SK-N-SH treated with all-trans-retinoic acid at 6 μM for 48 hours (cell line): Measurements from ENCODE around the gene SYNDIG1L.

Experiments used
- ATAC-seq: fragments of 200-7000 bp; cut with Tn5 transposase; 3 replicates; pipeline ENCODE4 v1.9.1; 2020; ENCODE audit warnings: mild to moderate bottlenecking, moderate library complexity
- ARNTL ChIP-seq: fragments of 450-650 bp; formaldehyde crosslinking; IDR thresholded peaks from 2 replicates; pipeline ENCODE4 v1.5.0; 2020; ENCODE audit warnings: low read depth, mild to moderate bottlenecking, moderate library complexity, borderline replicate concordance
- BACH2 ChIP-seq: fragments of 250-450 bp; sonication (Bioruptor Pico); IDR thresholded peaks from 2 replicates; pipeline ENCODE4 v1.9.0; 2021; ENCODE audit warnings: mild to moderate bottlenecking, borderline replicate concordance
- CSDC2 ChIP-seq: fragments of 250-450 bp; sonication (Bioruptor Pico); IDR thresholded peaks from 2 replicates; pipeline ENCODE4 v1.5.0; 2020; ENCODE audit warnings: mild to moderate bottlenecking, moderate library complexity
- ESRRG ChIP-seq: fragments of 250-450 bp; sonication (Bioruptor Pico); IDR thresholded peaks from 2 replicates; pipeline ENCODE4 v1.6.1; 2021; ENCODE audit warnings: mild to moderate bottlenecking
- GLIS3 ChIP-seq: fragments of 250-450 bp; sonication (Bioruptor Pico); IDR thresholded peaks from 2 replicates; pipeline ENCODE4 v1.5.0; 2020; ENCODE audit warnings: mild to moderate bottlenecking, moderate library complexity
- ISL1 ChIP-seq: fragments of 250-450 bp; sonication (Bioruptor Pico); IDR thresholded peaks from 2 replicates; pipeline ENCODE4 v2.1.2; 2022; ENCODE audit warnings: mild to moderate bottlenecking, moderate library complexity
- OSR1 ChIP-seq: fragments of 250-450 bp; sonication (Bioruptor Pico); IDR thresholded peaks from 2 replicates; pipeline ENCODE4 v1.8.0; 2022; ENCODE audit warnings: moderate library complexity, mild to moderate bottlenecking, inconsistent platforms
- RARB ChIP-seq: fragments of 250-450 bp; sonication (Bioruptor Pico); IDR thresholded peaks from 2 replicates; pipeline ENCODE4 v1.8.0; 2021; ENCODE audit warnings: mild to moderate bottlenecking, moderate library complexity
- SNAI2 ChIP-seq: fragments of 250-450 bp; sonication (Bioruptor Pico); IDR thresholded peaks from 2 replicates; pipeline ENCODE4 v1.5.0; 2020; ENCODE audit warnings: mild to moderate bottlenecking, moderate library complexity
- TCF4 ChIP-seq: fragments of 250-450 bp; sonication (Bioruptor Pico); IDR thresholded peaks from 2 replicates; pipeline ENCODE4 v1.8.0; 2021; ENCODE audit warnings: mild to moderate bottlenecking, moderate library complexity, borderline replicate concordance
- TOX ChIP-seq: fragments of 250-450 bp; sonication (Bioruptor Pico); IDR thresholded peaks from 2 replicates; pipeline ENCODE4 v1.8.0; 2021; ENCODE audit warnings: mild to moderate bottlenecking, moderate library complexity, borderline replicate concordance
- ZC3H10 ChIP-seq: fragments of 250-450 bp; sonication (Bioruptor Pico); IDR thresholded peaks from 2 replicates; pipeline ENCODE4 v1.5.1; 2021; ENCODE audit warnings: mild to moderate bottlenecking, moderate library complexity
- ZFP30 ChIP-seq: fragments of 450-650 bp; formaldehyde crosslinking; IDR thresholded peaks from 2 replicates; pipeline ENCODE4 v1.5.0; 2022; ENCODE audit warnings: mild to moderate bottlenecking, moderate library complexity
- ZNF565 ChIP-seq: fragments of 450-650 bp; formaldehyde crosslinking; conservative IDR thresholded peaks from 2 replicates; pipeline ENCODE4 v1.5.0; 2020; ENCODE audit warnings: low read depth, mild to moderate bottlenecking, moderate library complexity
- ZNF70 ChIP-seq: fragments of 450-650 bp; formaldehyde crosslinking; IDR thresholded peaks from 2 replicates; pipeline ENCODE4 v1.5.0; 2020; ENCODE audit warnings: mild to moderate bottlenecking, moderate library complexity
- ZNF8 ChIP-seq: fragments of 450-650 bp; formaldehyde crosslinking; IDR thresholded peaks from 2 replicates; pipeline ENCODE4 v1.5.0; 2020; ENCODE audit warnings: mild to moderate bottlenecking, moderate library complexity
- TF ChIP-seq, protein P1 (sequence below): fragments of 250-450 bp; sonication (Bioruptor Pico); IDR thresholded peaks from 2 replicates; pipeline ENCODE4 v1.5.1; 2020; ENCODE audit warnings: low read depth, mild to moderate bottlenecking, moderate library complexity
- TF ChIP-seq, protein P2 (sequence below): fragments of 250-450 bp; sonication (Bioruptor Pico); IDR thresholded peaks from 2 replicates; pipeline ENCODE4 v1.5.1; 2021; ENCODE audit warnings: mild to moderate bottlenecking, moderate library complexity
- TF ChIP-seq, protein P3 (sequence below): fragments of 250-450 bp; sonication (Bioruptor Pico); IDR thresholded peaks from 2 replicates; pipeline ENCODE4 v1.5.0; 2020; ENCODE audit warnings: mild to moderate bottlenecking, moderate library complexity
- TF ChIP-seq, protein P4 (sequence below): fragments of 250-450 bp; sonication (Bioruptor Pico); IDR thresholded peaks from 2 replicates; pipeline ENCODE4 v1.8.0; 2021; ENCODE audit warnings: low read depth, mild to moderate bottlenecking, moderate library complexity, borderline replicate concordance
- TF ChIP-seq, protein P5 (sequence below): fragments of 250-450 bp; sonication (Bioruptor Pico); IDR thresholded peaks from 2 replicates; pipeline ENCODE4 v1.8.0; 2020; ENCODE audit warnings: mild to moderate bottlenecking, moderate library complexity, borderline replicate concordance

SYNDIG1L gene

DNA sequence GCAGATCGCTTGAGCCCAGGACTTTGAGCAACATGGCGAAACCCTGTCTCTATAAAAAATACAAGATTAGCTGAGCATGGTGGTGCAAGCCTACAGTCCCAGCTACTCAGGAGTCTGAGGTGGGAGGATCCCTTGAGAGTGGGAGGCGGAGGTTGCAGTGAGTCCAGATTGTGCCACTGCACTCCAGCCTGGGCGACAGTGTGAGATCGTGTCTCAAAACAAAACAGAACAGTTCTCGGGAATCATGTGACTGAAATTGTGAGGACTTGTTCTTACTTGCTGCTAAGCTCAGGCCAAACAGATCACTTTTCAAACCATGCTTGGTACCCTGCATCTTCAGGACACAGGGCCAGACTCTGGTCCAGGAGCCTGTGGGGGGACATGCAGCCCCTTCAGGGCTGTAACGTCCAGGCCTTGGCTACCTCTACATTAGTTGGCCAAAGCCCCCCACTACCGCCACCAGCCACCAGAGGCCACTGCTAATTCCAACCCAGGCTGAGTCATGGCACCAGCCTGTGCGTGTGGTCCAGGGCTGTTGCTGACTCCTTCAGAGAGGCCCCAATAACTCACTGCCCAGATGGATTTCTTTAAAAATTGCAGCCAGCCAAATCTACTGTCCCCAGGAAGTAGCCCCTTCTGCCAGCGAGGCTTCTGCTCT lies 33.4 kb upstream of the SYNDIG1L start:
- TF ChIP-seq OSR1 (CRISPR knock-in tag) (no peak), BACH2 (no peak), ZC3H10 (CRISPR knock-in tag) (no peak), ESRRG (CRISPR knock-in tag) (no peak), ZFP30 (CRISPR knock-in tag) (no peak), ZNF70 (CRISPR knock-in tag) (no peak), GLIS3 (CRISPR knock-in tag) (no peak), RARB (CRISPR knock-in tag) (no peak), CSDC2 (CRISPR knock-in tag) (no peak)
- TF ChIP-seq, protein P1, sequence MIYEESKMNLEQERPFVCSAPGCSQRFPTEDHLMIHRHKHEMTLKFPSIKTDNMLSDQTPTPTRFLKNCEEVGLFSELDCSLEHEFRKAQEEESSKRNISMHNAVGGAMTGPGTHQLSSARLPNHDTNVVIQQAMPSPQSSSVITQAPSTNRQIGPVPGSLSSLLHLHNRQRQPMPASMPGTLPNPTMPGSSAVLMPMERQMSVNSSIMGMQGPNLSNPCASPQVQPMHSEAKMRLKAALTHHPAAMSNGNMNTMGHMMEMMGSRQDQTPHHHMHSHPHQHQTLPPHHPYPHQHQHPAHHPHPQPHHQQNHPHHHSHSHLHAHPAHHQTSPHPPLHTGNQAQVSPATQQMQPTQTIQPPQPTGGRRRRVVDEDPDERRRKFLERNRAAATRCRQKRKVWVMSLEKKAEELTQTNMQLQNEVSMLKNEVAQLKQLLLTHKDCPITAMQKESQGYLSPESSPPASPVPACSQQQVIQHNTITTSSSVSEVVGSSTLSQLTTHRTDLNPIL (CRISPR knock-in tag), result no peak
- TF ChIP-seq, protein P2, sequence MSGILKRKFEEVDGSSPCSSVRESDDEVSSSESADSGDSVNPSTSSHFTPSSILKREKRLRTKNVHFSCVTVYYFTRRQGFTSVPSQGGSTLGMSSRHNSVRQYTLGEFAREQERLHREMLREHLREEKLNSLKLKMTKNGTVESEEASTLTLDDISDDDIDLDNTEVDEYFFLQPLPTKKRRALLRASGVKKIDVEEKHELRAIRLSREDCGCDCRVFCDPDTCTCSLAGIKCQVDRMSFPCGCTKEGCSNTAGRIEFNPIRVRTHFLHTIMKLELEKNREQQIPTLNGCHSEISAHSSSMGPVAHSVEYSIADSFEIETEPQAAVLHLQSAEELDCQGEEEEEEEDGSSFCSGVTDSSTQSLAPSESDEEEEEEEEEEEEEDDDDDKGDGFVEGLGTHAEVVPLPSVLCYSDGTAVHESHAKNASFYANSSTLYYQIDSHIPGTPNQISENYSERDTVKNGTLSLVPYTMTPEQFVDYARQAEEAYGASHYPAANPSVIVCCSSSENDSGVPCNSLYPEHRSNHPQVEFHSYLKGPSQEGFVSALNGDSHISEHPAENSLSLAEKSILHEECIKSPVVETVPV (CRISPR knock-in tag), result no peak
- peak; percentile 99 for ATAC-seq

DNA sequence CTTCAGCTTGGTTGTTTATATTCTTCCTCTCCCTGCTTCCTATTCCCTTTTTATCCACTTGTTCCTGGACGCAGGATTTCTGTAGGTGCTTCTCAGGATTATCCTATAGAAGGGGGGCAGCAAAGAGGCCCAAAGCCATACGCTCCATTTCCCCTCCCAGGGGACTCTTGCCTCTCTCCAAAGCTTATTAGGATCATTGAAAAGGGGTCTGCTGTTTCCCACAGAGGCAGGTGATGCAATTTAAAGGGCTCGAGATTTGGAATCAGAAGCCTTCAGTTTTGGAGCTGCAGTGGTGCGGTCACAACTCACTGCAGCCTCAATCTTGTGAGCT lies 31.5 kb upstream of the SYNDIG1L start:
- no peak for TF ChIP-seq ARNTL (CRISPR knock-in tag)
- no peak for TF ChIP-seq ISL1 (CRISPR knock-in tag)
- no peak for TF ChIP-seq ZNF565 (CRISPR knock-in tag)
- no peak for TF ChIP-seq RARB (CRISPR knock-in tag)
- TF ChIP-seq CSDC2 (CRISPR knock-in tag), result no peak
- TF ChIP-seq GLIS3 (CRISPR knock-in tag), result no peak
- no peak for TF ChIP-seq OSR1 (CRISPR knock-in tag)
- TF ChIP-seq, protein P3, sequence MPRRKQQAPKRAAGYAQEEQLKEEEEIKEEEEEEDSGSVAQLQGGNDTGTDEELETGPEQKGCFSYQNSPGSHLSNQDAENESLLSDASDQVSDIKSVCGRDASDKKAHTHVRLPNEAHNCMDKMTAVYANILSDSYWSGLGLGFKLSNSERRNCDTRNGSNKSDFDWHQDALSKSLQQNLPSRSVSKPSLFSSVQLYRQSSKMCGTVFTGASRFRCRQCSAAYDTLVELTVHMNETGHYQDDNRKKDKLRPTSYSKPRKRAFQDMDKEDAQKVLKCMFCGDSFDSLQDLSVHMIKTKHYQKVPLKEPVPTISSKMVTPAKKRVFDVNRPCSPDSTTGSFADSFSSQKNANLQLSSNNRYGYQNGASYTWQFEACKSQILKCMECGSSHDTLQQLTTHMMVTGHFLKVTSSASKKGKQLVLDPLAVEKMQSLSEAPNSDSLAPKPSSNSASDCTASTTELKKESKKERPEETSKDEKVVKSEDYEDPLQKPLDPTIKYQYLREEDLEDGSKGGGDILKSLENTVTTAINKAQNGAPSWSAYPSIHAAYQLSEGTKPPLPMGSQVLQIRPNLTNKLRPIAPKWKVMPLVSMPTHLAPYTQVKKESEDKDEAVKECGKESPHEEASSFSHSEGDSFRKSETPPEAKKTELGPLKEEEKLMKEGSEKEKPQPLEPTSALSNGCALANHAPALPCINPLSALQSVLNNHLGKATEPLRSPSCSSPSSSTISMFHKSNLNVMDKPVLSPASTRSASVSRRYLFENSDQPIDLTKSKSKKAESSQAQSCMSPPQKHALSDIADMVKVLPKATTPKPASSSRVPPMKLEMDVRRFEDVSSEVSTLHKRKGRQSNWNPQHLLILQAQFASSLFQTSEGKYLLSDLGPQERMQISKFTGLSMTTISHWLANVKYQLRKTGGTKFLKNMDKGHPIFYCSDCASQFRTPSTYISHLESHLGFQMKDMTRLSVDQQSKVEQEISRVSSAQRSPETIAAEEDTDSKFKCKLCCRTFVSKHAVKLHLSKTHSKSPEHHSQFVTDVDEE (CRISPR knock-in tag), result no peak
- TF ChIP-seq TOX, result no peak
- no peak for TF ChIP-seq SNAI2 (CRISPR knock-in tag)
- TF ChIP-seq, protein P4, sequence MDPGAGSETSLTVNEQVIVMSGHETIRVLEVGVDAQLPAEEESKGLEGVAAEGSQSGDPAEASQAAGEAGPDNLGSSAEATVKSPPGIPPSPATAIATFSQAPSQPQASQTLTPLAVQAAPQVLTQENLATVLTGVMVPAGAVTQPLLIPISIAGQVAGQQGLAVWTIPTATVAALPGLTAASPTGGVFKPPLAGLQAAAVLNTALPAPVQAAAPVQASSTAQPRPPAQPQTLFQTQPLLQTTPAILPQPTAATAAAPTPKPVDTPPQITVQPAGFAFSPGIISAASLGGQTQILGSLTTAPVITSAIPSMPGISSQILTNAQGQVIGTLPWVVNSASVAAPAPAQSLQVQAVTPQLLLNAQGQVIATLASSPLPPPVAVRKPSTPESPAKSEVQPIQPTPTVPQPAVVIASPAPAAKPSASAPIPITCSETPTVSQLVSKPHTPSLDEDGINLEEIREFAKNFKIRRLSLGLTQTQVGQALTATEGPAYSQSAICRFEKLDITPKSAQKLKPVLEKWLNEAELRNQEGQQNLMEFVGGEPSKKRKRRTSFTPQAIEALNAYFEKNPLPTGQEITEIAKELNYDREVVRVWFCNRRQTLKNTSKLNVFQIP, result no peak
- TF ChIP-seq ZNF8 (CRISPR knock-in tag), result no peak
- no peak for TF ChIP-seq BACH2
- TF ChIP-seq ZFP30 (CRISPR knock-in tag), result no peak
- TF ChIP-seq, protein P2 (CRISPR knock-in tag), result no peak
- no peak for TF ChIP-seq TCF4 (CRISPR knock-in tag)
- TF ChIP-seq, protein P5, sequence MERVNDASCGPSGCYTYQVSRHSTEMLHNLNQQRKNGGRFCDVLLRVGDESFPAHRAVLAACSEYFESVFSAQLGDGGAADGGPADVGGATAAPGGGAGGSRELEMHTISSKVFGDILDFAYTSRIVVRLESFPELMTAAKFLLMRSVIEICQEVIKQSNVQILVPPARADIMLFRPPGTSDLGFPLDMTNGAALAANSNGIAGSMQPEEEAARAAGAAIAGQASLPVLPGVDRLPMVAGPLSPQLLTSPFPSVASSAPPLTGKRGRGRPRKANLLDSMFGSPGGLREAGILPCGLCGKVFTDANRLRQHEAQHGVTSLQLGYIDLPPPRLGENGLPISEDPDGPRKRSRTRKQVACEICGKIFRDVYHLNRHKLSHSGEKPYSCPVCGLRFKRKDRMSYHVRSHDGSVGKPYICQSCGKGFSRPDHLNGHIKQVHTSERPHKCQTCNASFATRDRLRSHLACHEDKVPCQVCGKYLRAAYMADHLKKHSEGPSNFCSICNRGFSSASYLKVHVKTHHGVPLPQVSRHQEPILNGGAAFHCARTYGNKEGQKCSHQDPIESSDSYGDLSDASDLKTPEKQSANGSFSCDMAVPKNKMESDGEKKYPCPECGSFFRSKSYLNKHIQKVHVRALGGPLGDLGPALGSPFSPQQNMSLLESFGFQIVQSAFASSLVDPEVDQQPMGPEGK (CRISPR knock-in tag), result no peak
- ATAC-seq, result no peak
